Kidney (tissue), 14 donors: ENCODE measurements around the gene GINS3. TPM values are rescaled to one million over a fixed set of nuclear protein-coding genes. Genes with fewer than 3 reads are reported as not detected.

Experiments
- DNase-seq, 5 donors: peaks; one replicate each; pipeline ENCODE4 v3.0.0-alpha.2; 2013 to 2020
- FAIRE-seq: peaks from 2 replicates; lab custom pipeline; 2012; peaks lifted over from hg19 to GRCh38; lab: Jason Lieb, UNC
- H3K27ac ChIP-seq, 2 donors: one replicate each; pipeline ENCODE4 v1.7.0; 2013; ENCODE audit warnings: low read depth in 2 of 2, low read length in 2 of 2, inconsistent platforms in 1 of 2
- H3K27me3 ChIP-seq: one replicate; pipeline ENCODE4 v1.7.1; 2013; ENCODE audit warnings: low read length, inconsistent platforms; ENCODE audit not compliant: control insufficient read depth, insufficient read depth
- H3K36me3 ChIP-seq, 3 donors: one replicate each; pipeline versions ENCODE4 v1.7.0 to v1.7.1; 2013; ENCODE audit warnings: low read length in 3 of 3, control low read depth in 1 of 3, inconsistent platforms in 1 of 3; ENCODE audit not compliant: insufficient read depth in 3 of 3, control insufficient read depth in 2 of 3
- H3K4me1 ChIP-seq, 3 donors: one replicate each; pipeline versions ENCODE4 v1.7.0 to v1.7.1; 2013; ENCODE audit warnings: low read length in 3 of 3, inconsistent platforms in 1 of 3, low read depth in 1 of 3; ENCODE audit not compliant: control insufficient read depth in 2 of 3, insufficient read depth in 2 of 3
- H3K4me3 ChIP-seq, 3 donors: one replicate each; pipeline versions ENCODE4 v1.7.0 to v1.8.1; 2013; ENCODE audit warnings: low read length in 3 of 3, control low read depth in 1 of 3, inconsistent platforms in 1 of 3
- H3K9ac ChIP-seq, 3 donors: one replicate each; pipeline versions ENCODE4 v1.7.0 to v1.7.1; 2013; ENCODE audit warnings: low read length in 3 of 3, control low read depth in 1 of 3, inconsistent platforms in 1 of 3
- H3K9me3 ChIP-seq, 3 donors: one replicate each; pipeline versions ENCODE4 v1.7.0 to v1.7.1; 2013; ENCODE audit warnings: low read length in 3 of 3, control low read depth in 1 of 3, inconsistent platforms in 1 of 3; ENCODE audit not compliant: control insufficient read depth in 2 of 3, insufficient read depth in 1 of 3
- CTCF ChIP-seq: IDR thresholded peaks from 3 replicates; pipeline ENCODE4 v1.5.1; 2012; ENCODE audit warnings: mild to moderate bottlenecking, moderate library complexity, borderline replicate concordance; ENCODE audit not compliant: insufficient read depth; ENCODE audit errors: extremely low read depth
- intact Hi-C: fragments of 100-400 bp; cut with DNase I; formaldehyde crosslinking; loops from one replicate; pipeline ENCODE4 v1.11.1; 2022
- polyA plus RNA-seq: library from polyadenylated mRNA; stranded (reverse); fragments of 350-450 nt; fragmentation: Illumina TruSeq; extraction: RNeasy Lipid Tissue Mini Kit (QIAGEN cat#74804); gene quantifications from one replicate; pipeline ENCODE4 v1.2.3, GENCODE V29; 2014; ENCODE audit warnings: low read depth, low replicate concordance; ENCODE audit not compliant: insufficient read depth
- total RNA-seq: library from RNA; stranded (reverse); fragmentation: NEBNext Ultra II Directional; extraction: Animal tissue kit (Norgen Biotek cat#: 25700); gene quantifications from one replicate; pipeline ENCODE4 v1.2.1, GENCODE V29; 2021
- donor health status: control.
- donor health status: control.
- donor health status: control.
- donor health status: control.
- donor health status: control.
- donor health status: DM: yes; HTN: yes; CAD: no.
- donor health status: Normal renal cell carcinoma (clear cell type).

The GINS3 gene
- total and polyA plus RNA-seq, 2 donors from 2014 or later, result 2.4 to 2.6 TPM

DNA sequence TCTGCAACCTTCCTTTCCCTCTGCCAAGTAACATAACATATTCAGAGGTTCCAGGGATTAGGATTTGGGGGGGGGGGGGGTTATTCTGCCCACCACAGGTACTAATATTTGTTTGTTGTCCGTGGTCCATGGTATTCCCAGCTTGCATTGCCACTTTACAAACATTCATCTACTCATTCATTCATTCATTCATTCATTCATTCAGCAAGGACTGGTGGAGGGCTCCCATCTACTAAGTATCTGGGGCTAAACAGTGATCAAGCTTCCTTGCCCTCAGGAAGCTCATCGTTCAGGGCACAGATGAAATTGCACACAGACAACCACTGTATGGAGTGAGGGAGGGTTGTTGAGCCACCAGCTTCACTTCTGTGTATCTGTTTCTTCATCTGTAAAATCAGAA lies 61.9 kb downstream of the GINS3 start:
- H3K36me3 ChIP-seq, result no peaks in the 10 kb centered on the region
- no peak for TF ChIP-seq CTCF
- H3K4me1 ChIP-seq, result no peaks in the 10 kb centered on the region
- intact Hi-C loops, result no loop called here
- H3K27me3 ChIP-seq, result no peaks in the 10 kb centered on the region
- no peak overlapping the region for H3K9ac ChIP-seq
- no peaks in the 10 kb centered on the region for H3K9me3 ChIP-seq
- no peak overlapping the region for H3K27ac ChIP-seq
- H3K4me3 ChIP-seq, result no peak overlapping the region
- DNase-seq (no peak), FAIRE-seq (no peak)

GRCh38 chr16:58454856-58455255 lies 62.6 kb downstream of the GINS3 start:
- intact Hi-C loops, result no loop called here
- no peak for DNase-seq

More at GRCh38 chr16:58454856-58455255, 62.6 kb downstream of the GINS3 start:
- Histone ChIP-seq H3K9me3 (no peaks in the 10 kb centered on the region), H3K27me3 (no peaks in the 10 kb centered on the region), H3K27ac (no peak overlapping the region), H3K4me3 (no peak overlapping the region), H3K4me1 (no peaks in the 10 kb centered on the region), H3K9ac (no peak overlapping the region), H3K36me3 (no peaks in the 10 kb centered on the region)
- TF ChIP-seq CTCF, result no peak
- FAIRE-seq, result no peak

Other genes starting within 250 kb of the GINS3 start
- 55.3 TPM for gene CSNK2A2, start 194.4 kb upstream of the GINS3 start, total RNA-seq
- gene CSNK2A2, start 194.4 kb upstream of the GINS3 start, polyA plus RNA-seq, result 26.7 TPM
- gene PRSS54, start 97.4 kb upstream of the GINS3 start, total RNA-seq, result not detected
- not detected for gene PRSS54, start 97.4 kb upstream of the GINS3 start, polyA plus RNA-seq
- 5.7 TPM for gene NDRG4, start 107.7 kb downstream of the GINS3 start, total RNA-seq
- gene NDRG4, start 107.7 kb downstream of the GINS3 start, polyA plus RNA-seq, result 1.7 TPM
- 25.0 TPM for gene SETD6, start 123.0 kb downstream of the GINS3 start, total RNA-seq
- gene SETD6, start 123.0 kb downstream of the GINS3 start, polyA plus RNA-seq, result 13.7 TPM
- gene CNOT1, start 237.4 kb downstream of the GINS3 start, total RNA-seq, result 147 TPM
- gene CNOT1, start 237.4 kb downstream of the GINS3 start, polyA plus RNA-seq, result 54.8 TPM